Activated CD8-positive, alpha-beta T cell treated with anti-CD3 and anti-CD28 coated beads for 36 hours (primary cell): ENCODE results near the gene GNB1. TPM values are rescaled to one million over a fixed set of nuclear protein-coding genes. Genes with fewer than 3 reads are reported as not detected.

Source experiments
- ATAC-seq: fragments of 200-7000 bp; cut with Tn5 transposase; one replicate; pipeline ENCODE4 v1.10.0; 2021; ENCODE audit warnings: mild to moderate bottlenecking, moderate library complexity
- CTCF ChIA-PET: fragments of 350-600 bp; sonication (Branson Sonifier 250); formaldehyde crosslinking; loops from one replicate; lab custom pipeline; 2021; ENCODE audit warnings: antibody characterized with exemption; lab: Charles Lee
- POLR2A ChIA-PET: fragments of 350-600 bp; sonication (Branson Sonifier 250); formaldehyde crosslinking; loops from one replicate; lab custom pipeline; 2021; ENCODE audit warnings: antibody characterized with exemption; lab: Charles Lee
- DNase-seq: peaks from one replicate; pipeline ENCODE4 v3.0.0-alpha.2; 2020
- H3K27ac Mint-ChIP-seq: one replicate; pipeline ENCODE4 v1.8.0; 2021; ENCODE audit warnings: mild to moderate bottlenecking, mixed read lengths
- H3K27me3 Mint-ChIP-seq: one replicate; pipeline ENCODE4 v1.8.0; 2021; ENCODE audit warnings: mixed read lengths
- H3K36me3 Mint-ChIP-seq: one replicate; pipeline ENCODE4 v1.8.0; 2021; ENCODE audit warnings: low read depth, mixed read lengths
- H3K4me1 Mint-ChIP-seq: one replicate; pipeline ENCODE4 v1.8.0; 2021; ENCODE audit warnings: low read depth, mixed read lengths
- H3K4me3 Mint-ChIP-seq: one replicate; pipeline ENCODE4 v1.8.0; 2021; ENCODE audit warnings: mild to moderate bottlenecking, moderate library complexity, mixed read lengths
- H3K9me3 Mint-ChIP-seq: one replicate; pipeline ENCODE4 v1.8.0; 2021; ENCODE audit warnings: mixed read lengths
- intact Hi-C: fragments of 100-400 bp; cut with micrococcal nuclease; formaldehyde crosslinking; loops from one replicate; pipeline ENCODE4 v1.10.0; 2022
- total RNA-seq, 2 experiments: library from RNA; stranded (reverse); gene quantifications; one replicate each; pipeline ENCODE4 v1.2.3, GENCODE V29; 2021
- TF ChIP-seq, protein P1 (sequence below): fragments of 200-600 bp; IDR thresholded peaks from one replicate; pipeline ENCODE4 v1.8.0; 2022; ENCODE audit warnings: antibody characterized with exemption, mild to moderate bottlenecking

GNB1 gene
- total RNA-seq, 2 experiments from 2014 or later, result 318 to 330 TPM

DNA sequence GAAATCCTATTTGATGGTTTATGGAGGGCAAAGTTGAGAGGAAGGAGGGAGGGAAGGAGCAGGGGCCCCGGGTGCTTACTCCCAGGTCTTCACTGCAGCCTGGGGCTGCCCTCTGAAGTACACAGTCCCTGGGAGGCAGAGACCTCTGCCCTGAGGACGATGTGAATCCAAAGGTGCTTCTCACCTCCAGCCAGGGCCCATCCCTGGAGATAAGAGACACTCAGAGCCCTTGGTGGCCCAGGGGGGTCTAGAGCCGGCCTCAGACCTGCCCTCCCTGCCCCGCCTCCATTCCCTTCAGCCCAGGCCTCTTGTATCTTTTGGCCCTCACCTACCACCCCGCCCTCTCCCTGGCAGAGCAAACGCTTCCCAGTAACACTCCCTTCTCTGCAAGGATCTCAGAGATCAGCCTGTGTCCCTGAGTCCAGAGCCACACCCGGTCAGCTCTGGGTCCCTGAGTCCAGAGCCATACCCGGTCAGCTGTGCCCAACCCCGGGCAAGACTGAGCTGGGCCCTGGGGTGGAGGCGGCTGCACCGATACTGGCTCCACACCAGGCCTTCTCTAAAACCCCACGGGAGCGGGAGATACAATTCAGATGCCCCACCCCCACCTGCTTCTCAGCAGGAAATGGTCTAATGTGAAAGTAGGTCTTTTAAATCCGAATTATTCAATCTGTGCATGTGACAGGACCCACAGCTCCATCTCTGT is 3.6 kb upstream of the GNB1 start:
- H3K27me3 Mint-ChIP-seq, result peaks cover 2% of the 10 kb centered on the region
- H3K36me3 Mint-ChIP-seq, result peaks cover 8% of the 10 kb centered on the region
- ChIA-PET CTCF (interaction anchor here (9.6 kb wide), 1 partner anchor 13 kb away, joined by 80 read pairs; no protein-coding TSS in a partner anchor), POLR2A (interaction anchor here (1.1 to 1.2 kb wide), 2 partner anchors 13 to 265 kb away, joined by 3 to 4 read pairs; no protein-coding TSS in a partner anchor)
- H3K4me1 Mint-ChIP-seq, result peaks cover 31% of the 10 kb centered on the region
- no peak overlapping the region for H3K4me3 Mint-ChIP-seq
- H3K27ac Mint-ChIP-seq, result no peak overlapping the region
- no peak for DNase-seq
- no peaks in the 10 kb centered on the region for H3K9me3 Mint-ChIP-seq
- TF ChIP-seq, protein P1, sequence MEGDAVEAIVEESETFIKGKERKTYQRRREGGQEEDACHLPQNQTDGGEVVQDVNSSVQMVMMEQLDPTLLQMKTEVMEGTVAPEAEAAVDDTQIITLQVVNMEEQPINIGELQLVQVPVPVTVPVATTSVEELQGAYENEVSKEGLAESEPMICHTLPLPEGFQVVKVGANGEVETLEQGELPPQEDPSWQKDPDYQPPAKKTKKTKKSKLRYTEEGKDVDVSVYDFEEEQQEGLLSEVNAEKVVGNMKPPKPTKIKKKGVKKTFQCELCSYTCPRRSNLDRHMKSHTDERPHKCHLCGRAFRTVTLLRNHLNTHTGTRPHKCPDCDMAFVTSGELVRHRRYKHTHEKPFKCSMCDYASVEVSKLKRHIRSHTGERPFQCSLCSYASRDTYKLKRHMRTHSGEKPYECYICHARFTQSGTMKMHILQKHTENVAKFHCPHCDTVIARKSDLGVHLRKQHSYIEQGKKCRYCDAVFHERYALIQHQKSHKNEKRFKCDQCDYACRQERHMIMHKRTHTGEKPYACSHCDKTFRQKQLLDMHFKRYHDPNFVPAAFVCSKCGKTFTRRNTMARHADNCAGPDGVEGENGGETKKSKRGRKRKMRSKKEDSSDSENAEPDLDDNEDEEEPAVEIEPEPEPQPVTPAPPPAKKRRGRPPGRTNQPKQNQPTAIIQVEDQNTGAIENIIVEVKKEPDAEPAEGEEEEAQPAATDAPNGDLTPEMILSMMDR, result no peak
- intact Hi-C loops, result loop anchor here (10.0 kb wide), 1 partner anchor 110 kb away; no protein-coding TSS in a partner anchor
- no peak for ATAC-seq

DNA sequence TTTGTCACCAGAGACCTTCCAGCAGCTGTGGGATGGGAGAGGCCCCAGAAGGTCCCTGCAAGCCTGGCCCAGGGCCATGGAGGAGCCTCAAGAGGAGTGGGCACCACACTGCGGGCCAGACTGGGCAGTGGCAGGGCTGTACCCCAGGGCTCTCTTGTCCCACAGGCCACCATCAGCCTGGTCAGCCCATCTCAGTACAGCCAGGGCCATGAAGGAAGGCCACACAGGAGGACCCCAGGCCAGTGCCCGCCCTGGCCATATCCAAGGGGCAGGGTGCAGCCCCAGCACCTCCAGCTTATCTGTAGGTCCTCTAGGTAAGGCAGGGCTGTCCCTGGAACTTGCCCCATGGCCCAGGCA is 3.1 kb upstream of the GNB1 start:
- H3K9me3 Mint-ChIP-seq, result no peaks in the 10 kb centered on the region
- CTCF ChIA-PET, result interaction anchor here (9.6 kb wide), 1 partner anchor 14 kb away, joined by 80 read pairs; no protein-coding TSS in a partner anchor

DNA sequence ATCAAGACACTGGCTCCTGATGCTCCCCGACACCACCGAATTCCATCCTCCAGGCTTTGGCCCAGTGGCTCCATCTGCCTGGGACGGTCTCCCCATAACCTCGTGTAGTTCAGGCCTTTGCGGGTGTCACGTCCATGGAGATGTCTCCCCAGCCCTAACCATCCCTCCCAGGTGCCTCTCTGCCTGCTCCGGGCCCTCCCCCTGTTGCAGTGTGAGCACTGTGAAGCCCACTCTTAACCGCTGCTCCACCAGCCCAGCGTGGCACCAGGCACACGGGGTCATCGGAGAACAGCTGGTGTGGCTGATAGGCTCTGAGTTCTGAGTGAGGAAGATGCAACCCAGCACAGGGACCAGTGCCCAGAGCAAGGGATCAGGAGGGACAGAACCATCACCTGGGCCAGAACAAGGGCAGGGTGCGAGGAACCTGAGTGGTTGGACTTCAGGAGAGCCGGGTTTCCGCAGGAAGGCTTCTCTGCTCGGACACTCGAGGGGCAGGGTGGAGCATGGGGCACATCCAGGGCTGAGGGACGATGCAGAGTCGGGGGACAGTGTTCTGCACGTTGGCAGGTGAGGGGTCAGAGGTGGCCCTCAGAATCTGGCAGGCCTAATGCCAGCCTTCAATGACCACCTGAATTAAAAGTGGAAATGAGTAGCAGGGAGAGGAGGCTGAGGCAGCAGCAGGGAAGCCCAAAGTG is 2.6 kb upstream of the GNB1 start:
- ChIA-PET CTCF (interaction anchor here (9.6 kb wide), 1 partner anchor 14 kb away, joined by 80 read pairs; no protein-coding TSS in a partner anchor), POLR2A (no interaction called here)
- ATAC-seq (no peak), DNase-seq (no peak)
- intact Hi-C loops, result loop anchor here (10.0 kb wide), 1 partner anchor 109 kb away; no protein-coding TSS in a partner anchor
- Mint-ChIP-seq H3K9me3 (no peaks in the 10 kb centered on the region), H3K36me3 (peaks cover 11% of the 10 kb centered on the region), H3K27ac (no peak overlapping the region), H3K4me3 (peak overlapping the region; percentile 81), H3K27me3 (peaks cover 2% of the 10 kb centered on the region), H3K4me1 (peaks cover 37% of the 10 kb centered on the region)
- TF ChIP-seq, protein P1, result no peak

More for the DNA sequence above, 3.1 kb upstream of the GNB1 start:
- Mint-ChIP-seq H3K4me1 (peaks cover 31% of the 10 kb centered on the region), H3K27me3 (peaks cover 2% of the 10 kb centered on the region), H3K27ac (no peak overlapping the region), H3K36me3 (peaks cover 8% of the 10 kb centered on the region), H3K4me3 (no peak overlapping the region)
- intact Hi-C loops, result loop anchor here (10.0 kb wide), 1 partner anchor 109 kb away; no protein-coding TSS in a partner anchor
- ATAC-seq, result no peak
- TF ChIP-seq, protein P1, result no peak
- POLR2A ChIA-PET, result no interaction called here
- DNase-seq, result no peak

DNA sequence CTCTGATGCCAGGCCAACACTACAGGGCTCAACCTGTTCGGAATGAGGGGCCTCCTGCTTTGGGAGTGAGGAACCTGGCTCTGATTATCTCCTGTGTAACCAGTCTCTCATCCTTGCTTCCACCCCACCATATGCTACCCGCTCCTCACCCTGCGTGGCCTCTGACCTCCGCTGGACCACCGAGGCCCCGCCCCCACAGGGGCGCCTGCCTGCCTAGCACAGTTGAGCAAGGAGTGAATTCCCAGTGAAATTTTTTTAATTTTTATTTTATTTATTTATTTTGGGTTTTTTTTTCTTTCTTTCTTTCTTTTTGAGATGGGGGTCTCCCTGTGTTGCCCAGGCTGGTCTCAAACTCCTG is 1.9 kb upstream of the GNB1 start:
- Mint-ChIP-seq H3K9me3 (no peaks in the 10 kb centered on the region), H3K36me3 (peaks cover 15% of the 10 kb centered on the region), H3K27me3 (peaks cover 2% of the 10 kb centered on the region)

More for the DNA sequence above, 1.9 kb upstream of the GNB1 start:
- ATAC-seq, result no peak
- TF ChIP-seq, protein P1, result no peak
- intact Hi-C loops, result loop anchor here (10.0 kb wide), 1 partner anchor 108 kb away; no protein-coding TSS in a partner anchor
- Mint-ChIP-seq H3K4me1 (peaks cover 43% of the 10 kb centered on the region), H3K4me3 (peak overlapping the region; percentile 81), H3K27ac (peak overlapping the region; percentile 90)
- no peak for DNase-seq
- POLR2A ChIA-PET, result interaction anchor here (1.7 kb wide), 1 partner anchor 16 kb away, joined by 9 read pairs; no protein-coding TSS in a partner anchor
- CTCF ChIA-PET, result interaction anchor here (9.6 kb wide), 1 partner anchor 15 kb away, joined by 80 read pairs; no protein-coding TSS in a partner anchor
